ENCODE results near the gene KRT6A.

- no peak for TF ChIP-seq EZH2 (IDR thresholded peaks at IDR 0.05; ENCODE audit: borderline replicate concordance, low read depth, low read length, severe bottlenecking)
- TF ChIP-seq, protein P1, sequence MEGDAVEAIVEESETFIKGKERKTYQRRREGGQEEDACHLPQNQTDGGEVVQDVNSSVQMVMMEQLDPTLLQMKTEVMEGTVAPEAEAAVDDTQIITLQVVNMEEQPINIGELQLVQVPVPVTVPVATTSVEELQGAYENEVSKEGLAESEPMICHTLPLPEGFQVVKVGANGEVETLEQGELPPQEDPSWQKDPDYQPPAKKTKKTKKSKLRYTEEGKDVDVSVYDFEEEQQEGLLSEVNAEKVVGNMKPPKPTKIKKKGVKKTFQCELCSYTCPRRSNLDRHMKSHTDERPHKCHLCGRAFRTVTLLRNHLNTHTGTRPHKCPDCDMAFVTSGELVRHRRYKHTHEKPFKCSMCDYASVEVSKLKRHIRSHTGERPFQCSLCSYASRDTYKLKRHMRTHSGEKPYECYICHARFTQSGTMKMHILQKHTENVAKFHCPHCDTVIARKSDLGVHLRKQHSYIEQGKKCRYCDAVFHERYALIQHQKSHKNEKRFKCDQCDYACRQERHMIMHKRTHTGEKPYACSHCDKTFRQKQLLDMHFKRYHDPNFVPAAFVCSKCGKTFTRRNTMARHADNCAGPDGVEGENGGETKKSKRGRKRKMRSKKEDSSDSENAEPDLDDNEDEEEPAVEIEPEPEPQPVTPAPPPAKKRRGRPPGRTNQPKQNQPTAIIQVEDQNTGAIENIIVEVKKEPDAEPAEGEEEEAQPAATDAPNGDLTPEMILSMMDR (IDR thresholded peaks at IDR 0.05; ENCODE audit: borderline replicate concordance, extremely low read depth, low read length, poor library complexity, severe bottlenecking) = no peak
Observed at GRCh38 chr12:52469853-52470252, 23.2 kb downstream of the KRT6A start.

All from DND-41 (cell line).